ENCODE measurements around the gene TRIM9. TPM values are rescaled to one million over a fixed set of nuclear protein-coding genes. Genes with fewer than 3 reads are reported as not detected.

Gene TRIM9
- total and polyA plus RNA-seq, 2 donors (not counting 1 experiment from before 2014, with no cell fraction given) = 0.10 to 0.50 TPM

GRCh38 chr14:50967790-50968189 lies 127.1 kb downstream of the TRIM9 start:
- Histone ChIP-seq H4K20me1 (ENCODE audit: control insufficient read depth, extremely low read depth, insufficient read depth, low read length) (no peaks in the 10 kb centered on the region), H3K36me3 (ENCODE audit: control insufficient read depth, insufficient read depth, low read length) (no peaks in the 10 kb centered on the region), H3K27ac (ENCODE audit: insufficient read depth, low read length) (no peak overlapping the region), H3K79me2 (ENCODE audit: control insufficient read depth, insufficient read depth, low read length) (no peaks in the 10 kb centered on the region), H3K4me2 (ENCODE audit: extremely low read depth, insufficient read depth, low read length) (no peak overlapping the region), H2AFZ (ENCODE audit: low read length) (no peak overlapping the region), H3K27me3 (ENCODE audit: control insufficient read depth, insufficient read depth, low read length) (no peaks in the 10 kb centered on the region), H3K4me3 (replicated peaks in 1 of 4; ENCODE audit: control extremely low read depth in 1 of 4, insufficient read depth in 1 of 4, low read depth in 3 of 4, low read length in 4 of 4) (no peak overlapping the region), H3K4me1 (ENCODE audit: control insufficient read depth, extremely low read depth, insufficient read depth, low read length) (peaks cover 3% of the 10 kb centered on the region), H3K9ac (ENCODE audit: insufficient read depth, low read length) (no peak overlapping the region), H3K9me3 (ENCODE audit: control insufficient read depth, insufficient read depth, low read depth, low read length) (no peaks in the 10 kb centered on the region)
- no peak for DNase-seq (ENCODE audit: low read depth in 2 of 2)
- no peak for TF ChIP-seq CTCF (conservative IDR thresholded peaks at IDR 0.05 in 1 of 2, IDR thresholded peaks at IDR 0.05 in 1 of 2; ENCODE audit: low read depth in 1 of 2, low read length in 2 of 2)
- TF ChIP-seq EZH2 (IDR thresholded peaks at IDR 0.05; ENCODE audit: low read length, missing control alignments) = no peak

- Histone ChIP-seq H3K4me1 (ENCODE audit: control insufficient read depth, extremely low read depth, insufficient read depth, low read length) (peaks cover 5% of the 10 kb centered on the region), H4K20me1 (ENCODE audit: control insufficient read depth, extremely low read depth, insufficient read depth, low read length) (no peaks in the 10 kb centered on the region), H3K4me3 (replicated peaks in 1 of 4; ENCODE audit: control extremely low read depth in 1 of 4, insufficient read depth in 1 of 4, low read depth in 3 of 4, low read length in 4 of 4) (no peak overlapping the region), H3K27ac (ENCODE audit: insufficient read depth, low read length) (no peak overlapping the region), H3K9me3 (ENCODE audit: control insufficient read depth, insufficient read depth, low read depth, low read length) (no peaks in the 10 kb centered on the region), H3K9ac (ENCODE audit: insufficient read depth, low read length) (no peak overlapping the region), H3K36me3 (ENCODE audit: control insufficient read depth, insufficient read depth, low read length) (no peaks in the 10 kb centered on the region), H3K27me3 (ENCODE audit: control insufficient read depth, insufficient read depth, low read length) (no peaks in the 10 kb centered on the region), H2AFZ (ENCODE audit: low read length) (no peak overlapping the region), H3K4me2 (ENCODE audit: extremely low read depth, insufficient read depth, low read length) (no peak overlapping the region), H3K79me2 (ENCODE audit: control insufficient read depth, insufficient read depth, low read length) (no peaks in the 10 kb centered on the region)
- peak in 1 of 2 donors; percentile 30 for DNase-seq (ENCODE audit: low read depth in 2 of 2)
- TF ChIP-seq EZH2 (IDR thresholded peaks at IDR 0.05; ENCODE audit: low read length, missing control alignments) (no peak), CTCF (conservative IDR thresholded peaks at IDR 0.05 in 1 of 2, IDR thresholded peaks at IDR 0.05 in 1 of 2; ENCODE audit: low read depth in 1 of 2, low read length in 2 of 2) (no peak)
These were observed 127.8 kb downstream of the TRIM9 start for GRCh38 chr14:50967103-50967502.

- Histone ChIP-seq H3K36me3 (ENCODE audit: control insufficient read depth, insufficient read depth, low read length) (no peaks in the 10 kb centered on the region), H3K79me2 (ENCODE audit: control insufficient read depth, insufficient read depth, low read length) (no peaks in the 10 kb centered on the region), H3K4me3 (replicated peaks in 1 of 4; ENCODE audit: control extremely low read depth in 1 of 4, insufficient read depth in 1 of 4, low read depth in 3 of 4, low read length in 4 of 4) (no peak overlapping the region), H2AFZ (ENCODE audit: low read length) (no peak overlapping the region), H3K9ac (ENCODE audit: insufficient read depth, low read length) (no peak overlapping the region), H4K20me1 (ENCODE audit: control insufficient read depth, extremely low read depth, insufficient read depth, low read length) (no peaks in the 10 kb centered on the region), H3K4me2 (ENCODE audit: extremely low read depth, insufficient read depth, low read length) (no peak overlapping the region), H3K27ac (ENCODE audit: insufficient read depth, low read length) (no peak overlapping the region), H3K9me3 (ENCODE audit: control insufficient read depth, insufficient read depth, low read depth, low read length) (no peaks in the 10 kb centered on the region), H3K27me3 (ENCODE audit: control insufficient read depth, insufficient read depth, low read length) (no peaks in the 10 kb centered on the region), H3K4me1 (ENCODE audit: control insufficient read depth, extremely low read depth, insufficient read depth, low read length) (peaks cover 12% of the 10 kb centered on the region)
- DNase-seq (ENCODE audit: low read depth in 2 of 2) = peak; percentile 96 to 100
- TF ChIP-seq CTCF (conservative IDR thresholded peaks at IDR 0.05 in 1 of 2, IDR thresholded peaks at IDR 0.05 in 1 of 2; ENCODE audit: low read depth in 1 of 2, low read length in 2 of 2) (no peak), EZH2 (IDR thresholded peaks at IDR 0.05; ENCODE audit: low read length, missing control alignments) (no peak)
These were observed 130.1 kb downstream of the TRIM9 start for GRCh38 chr14:50964683-50965390.
